Measurements from ENCODE around the gene RAB3IP. TPM values are rescaled to one million over a fixed set of nuclear protein-coding genes. Genes with fewer than 3 reads are reported as not detected.

The RAB3IP gene
- total RNA-seq, 1 experiment from 2014 or later, result 30.3 TPM

DNA sequence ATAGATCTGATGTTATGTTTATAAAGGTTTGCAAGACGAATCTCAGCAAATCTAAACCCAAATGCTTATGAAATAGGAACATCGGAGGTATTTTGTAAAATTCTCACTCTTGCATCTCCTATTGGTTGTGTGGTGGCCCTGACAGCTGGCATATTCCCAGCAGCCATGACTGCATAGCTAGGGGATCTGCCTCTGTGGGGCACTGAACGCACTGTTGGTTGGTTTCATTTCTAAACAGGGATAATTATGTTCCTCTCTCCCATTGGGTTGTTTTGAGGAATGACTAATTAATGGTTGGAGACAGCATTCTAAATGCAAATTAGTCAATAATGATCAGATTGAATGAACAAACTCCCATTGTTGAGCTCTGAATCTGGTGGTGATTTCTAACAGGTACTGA, 36.8 kb upstream of the RAB3IP start:
- Histone ChIP-seq H3K36me3 (ENCODE audit: low read depth) (no peaks in the 10 kb centered on the region), H3F3A (ENCODE audit: insufficient read depth, low read depth) (no peaks in the 10 kb centered on the region), H3K4me1 (replicated peaks; ENCODE audit: insufficient read depth) (no peaks in the 10 kb centered on the region), H4K20me1 (ENCODE audit: insufficient read depth) (no peaks in the 10 kb centered on the region), H2AFZ (no peak overlapping the region), H3K4me2 (no peak overlapping the region), H3K4me3 (no peak overlapping the region), H3K9me3 (ENCODE audit: insufficient read depth, low read depth) (no peaks in the 10 kb centered on the region), H3K79me2 (ENCODE audit: low read depth) (no peaks in the 10 kb centered on the region), H3K27ac (no peak overlapping the region), H3K27me3 (ENCODE audit: insufficient read depth, low read depth) (no peaks in the 10 kb centered on the region), H3K9me2 (ENCODE audit: insufficient read depth) (no peaks in the 10 kb centered on the region)
- no peak for DNase-seq
- ChIA-PET POLR2A (ENCODE audit: unreplicated experiment) (no interaction called here), CTCF (interaction anchor here (0.6 kb wide), 1 partner anchor 35 kb away, joined by 4 read pairs; no protein-coding TSS in a partner anchor)
- intact Hi-C loops (cut with micrococcal nuclease; ENCODE audit: unreplicated experiment), result no loop called here
- TF ChIP-seq CTCF (conservative IDR thresholded peaks at IDR 0.05) (no peak), EZH2 (IDR thresholded peaks at IDR 0.05; ENCODE audit: low read depth) (no peak)
- BruUV-seq (replicated peaks), result no TSS peak

DNA sequence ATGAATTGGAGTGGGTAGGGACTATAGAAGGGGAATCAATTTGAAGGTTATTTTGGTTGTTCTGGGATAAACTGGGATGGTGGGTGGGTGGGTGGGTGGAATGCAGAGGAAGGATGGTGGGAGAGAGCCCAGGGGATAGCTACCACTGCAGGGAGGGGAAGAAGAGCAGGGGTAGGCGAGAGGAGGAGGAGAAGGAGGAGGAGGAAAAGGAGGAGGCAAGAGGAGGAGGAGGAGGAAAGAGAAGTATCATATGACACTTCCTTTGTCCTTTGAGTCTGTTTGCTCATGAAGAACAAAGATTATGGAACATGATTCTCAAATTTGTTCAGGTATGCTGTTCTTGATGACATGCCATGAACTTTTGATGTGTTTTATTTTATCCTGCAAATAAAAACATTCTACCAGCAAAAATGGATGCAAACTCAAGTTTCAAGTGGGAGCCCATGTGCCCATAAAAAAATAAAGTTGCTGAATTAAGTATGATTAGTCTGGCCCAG, 35.5 kb upstream of the RAB3IP start:
- intact Hi-C loops (cut with micrococcal nuclease; ENCODE audit: unreplicated experiment), result no loop called here
- no peak for TF ChIP-seq EZH2 (IDR thresholded peaks at IDR 0.05; ENCODE audit: low read depth)
- TF ChIP-seq CTCF (conservative IDR thresholded peaks at IDR 0.05), result no peak
- ChIA-PET POLR2A (ENCODE audit: unreplicated experiment) (no interaction called here), CTCF (interaction anchor here (0.8 kb wide), 1 partner anchor 245 kb away, joined by 4 read pairs; no protein-coding TSS in a partner anchor)
- no peaks in the 10 kb centered on the region for H3K36me3 ChIP-seq (ENCODE audit: low read depth)
- no peaks in the 10 kb centered on the region for H3K27me3 ChIP-seq (ENCODE audit: insufficient read depth, low read depth)
- BruUV-seq (replicated peaks), result no TSS peak
- H3K9me2 ChIP-seq (ENCODE audit: insufficient read depth), result no peaks in the 10 kb centered on the region
- H3K79me2 ChIP-seq (ENCODE audit: low read depth), result no peaks in the 10 kb centered on the region
- H3K4me2 ChIP-seq, result no peak overlapping the region
- H3F3A ChIP-seq (ENCODE audit: insufficient read depth, low read depth), result no peaks in the 10 kb centered on the region
- no peak overlapping the region for H3K27ac ChIP-seq
- no peaks in the 10 kb centered on the region for H3K4me1 ChIP-seq (replicated peaks; ENCODE audit: insufficient read depth)
- H4K20me1 ChIP-seq (ENCODE audit: insufficient read depth), result no peaks in the 10 kb centered on the region
- H3K4me3 ChIP-seq, result no peak overlapping the region
- no peak overlapping the region for H2AFZ ChIP-seq
- no peak for DNase-seq
- no peaks in the 10 kb centered on the region for H3K9me3 ChIP-seq (ENCODE audit: insufficient read depth, low read depth)

GRCh38 chr12:69704357-69704756, 34.3 kb upstream of the RAB3IP start:
- no peak overlapping the region for H3K27ac ChIP-seq
- no peak overlapping the region for H2AFZ ChIP-seq
- intact Hi-C loops (cut with micrococcal nuclease; ENCODE audit: unreplicated experiment), result no loop called here
- no peaks in the 10 kb centered on the region for H3K79me2 ChIP-seq (ENCODE audit: low read depth)
- H3K36me3 ChIP-seq (ENCODE audit: low read depth), result no peaks in the 10 kb centered on the region
- H3K4me2 ChIP-seq, result no peak overlapping the region
- CTCF ChIA-PET, result no interaction called here
- H3K4me3 ChIP-seq, result no peak overlapping the region
- H4K20me1 ChIP-seq (ENCODE audit: insufficient read depth), result no peaks in the 10 kb centered on the region
- 0 out of 2 replicates have a peak, but pooled peaks cover 8% of the 10 kb centered on the region for H3K9me3 ChIP-seq (ENCODE audit: insufficient read depth, low read depth)
- H3K27me3 ChIP-seq (ENCODE audit: insufficient read depth, low read depth), result no peaks in the 10 kb centered on the region
- no peak for DNase-seq
- no peaks in the 10 kb centered on the region for H3K4me1 ChIP-seq (replicated peaks; ENCODE audit: insufficient read depth)
- no TSS peak for BruUV-seq (replicated peaks)
- POLR2A ChIA-PET (ENCODE audit: unreplicated experiment), result no interaction called here
- no peak for TF ChIP-seq EZH2 (IDR thresholded peaks at IDR 0.05; ENCODE audit: low read depth)
- no peak for TF ChIP-seq CTCF (conservative IDR thresholded peaks at IDR 0.05)
- H3K9me2 ChIP-seq (ENCODE audit: insufficient read depth), result no peaks in the 10 kb centered on the region
- no peaks in the 10 kb centered on the region for H3F3A ChIP-seq (ENCODE audit: insufficient read depth, low read depth)

Data from PC-9 (cell line).